GM12891 (cell line): Measurements from ENCODE around the gene NT5DC1. TPM values are rescaled to one million over a fixed set of nuclear protein-coding genes. Genes with fewer than 3 reads are reported as not detected.

ENCODE experiments used
- DNase-seq: peaks from one replicate; pipeline ENCODE4 v3.0.0; 2011; ENCODE audit warnings: low spot score; ENCODE audit not compliant: insufficient read length
- FAIRE-seq: peaks from 2 replicates; lab custom pipeline; 2011; peaks lifted over from hg19 to GRCh38; lab: Jason Lieb, UNC
- PAX5 ChIP-seq: IDR thresholded peaks from 2 replicates; pipeline ENCODE4 v1.6.1; 2011; ENCODE audit warnings: low read length, moderate library complexity, mild to moderate bottlenecking; ENCODE audit not compliant: insufficient read depth, severe bottlenecking
- POLR2A ChIP-seq: IDR thresholded peaks from 2 replicates; pipeline ENCODE4 v1.6.1; 2011; ENCODE audit warnings: low read depth, low read length, control low read depth
- POLR2AphosphoS5 ChIP-seq: IDR thresholded peaks from 2 replicates; pipeline ENCODE4 v1.6.1; 2011; ENCODE audit warnings: low read depth, low read length, control low read depth
- POU2F2 ChIP-seq: IDR thresholded peaks from 2 replicates; pipeline ENCODE4 v1.6.1; 2011; ENCODE audit warnings: low read depth, mild to moderate bottlenecking, control low read depth, low read length, moderate library complexity
- SPI1 ChIP-seq: IDR thresholded peaks from 2 replicates; pipeline ENCODE4 v1.6.1; 2011; ENCODE audit warnings: low read depth, low read length, control low read depth
- TAF1 ChIP-seq: IDR thresholded peaks from 2 replicates; pipeline ENCODE4 v1.6.1; 2011; ENCODE audit warnings: low read depth, low read length, control low read depth
- polyA plus RNA-seq: library from polyadenylated mRNA; unstranded; fragments of >200 nt; gene quantifications from one replicate; pipeline ENCODE4 v1.2.1, GENCODE V29; 2012; ENCODE audit warnings: low read depth, missing spikeins, inconsistent platforms; ENCODE audit not compliant: missing spikeins

Gene NT5DC1
- polyA plus RNA-seq = 68.8 TPM

- DNase-seq = peak; percentile 79
- TF ChIP-seq POLR2A = peak; percentile 87; the same call in 1 of the 2 replicates
- peak; percentile 82 for TF ChIP-seq POLR2AphosphoS5
- TF ChIP-seq TAF1 = peak; percentile 67
- no peak for TF ChIP-seq PAX5
- no peak for TF ChIP-seq POU2F2
- FAIRE-seq = peak; percentile 99
Observed at GRCh38 chr6:116100419-116101301, at the start of gene NT5DC1. NT5DC1 (plus strand) TSS chr6:116100853; CDS start chr6:116100931, 78 bp downstream.

- DNase-seq = no peak
- FAIRE-seq = no peak
- TF ChIP-seq TAF1 = no peak
- TF ChIP-seq POU2F2 = no peak
- no peak for TF ChIP-seq SPI1
- no peak for TF ChIP-seq POLR2A
- no peak for TF ChIP-seq POLR2AphosphoS5
- no peak for TF ChIP-seq PAX5
Observed at GRCh38 chr6:116051244-116051643, 49.4 kb upstream of the NT5DC1 start.

- FAIRE-seq (no peak), DNase-seq (no peak)
- TF ChIP-seq POLR2A (no peak), PAX5 (no peak), SPI1 (no peak), POLR2AphosphoS5 (no peak), POU2F2 (no peak)
Observed at GRCh38 chr6:116055513-116055912, 45.1 kb upstream of the NT5DC1 start.

- DNase-seq = no peak
- no peak for FAIRE-seq
- no peak for TF ChIP-seq PAX5
- no peak for TF ChIP-seq TAF1
- TF ChIP-seq SPI1 = no peak
- TF ChIP-seq POU2F2 = no peak
- no peak for TF ChIP-seq POLR2A
- TF ChIP-seq POLR2AphosphoS5 = no peak
Observed at GRCh38 chr6:116057766-116058165, 42.9 kb upstream of the NT5DC1 start.

- TF ChIP-seq POLR2A = no peak
- TF ChIP-seq SPI1 = 0 out of 2 replicates have a peak, but pooled peaks have one; percentile 12
- peak; percentile 84 for FAIRE-seq
- DNase-seq = no peak
Observed at GRCh38 chr6:116059713-116060571, 40.7 kb upstream of the NT5DC1 start.

GRCh38 chr6:116060572-116061283 lies 39.9 kb upstream of the NT5DC1 start, which contains the start of gene FRK:
FRK (minus strand) TSS chr6:116060891; CDS start chr6:116060311, 580 bp downstream.
- FAIRE-seq (no peak), DNase-seq (no peak)
- no peak for TF ChIP-seq POU2F2
- TF ChIP-seq PAX5 = no peak
- no peak for TF ChIP-seq SPI1
- TF ChIP-seq POLR2A = no peak
- TF ChIP-seq POLR2AphosphoS5 = no peak
- TF ChIP-seq TAF1 = no peak

GRCh38 chr6:116062496-116062895 lies 38.2 kb upstream of the NT5DC1 start:
- DNase-seq (no peak), FAIRE-seq (no peak)
- TF ChIP-seq POU2F2 (no peak), SPI1 (no peak)

- no peak for DNase-seq
- no peak for TF ChIP-seq TAF1
- TF ChIP-seq POLR2A = no peak
- TF ChIP-seq PAX5 = no peak
- no peak for TF ChIP-seq SPI1
- no peak for TF ChIP-seq POU2F2
- TF ChIP-seq POLR2AphosphoS5 = no peak
- FAIRE-seq = no peak
Observed at GRCh38 chr6:116064666-116065065, 36.0 kb upstream of the NT5DC1 start.

- FAIRE-seq = peak; percentile 66
- DNase-seq = no peak
- TF ChIP-seq PAX5 = no peak
- TF ChIP-seq POLR2AphosphoS5 = no peak
- no peak for TF ChIP-seq SPI1
- no peak for TF ChIP-seq TAF1
- TF ChIP-seq POLR2A = no peak
- TF ChIP-seq POU2F2 = no peak
Observed at GRCh38 chr6:116066789-116067188, 33.9 kb upstream of the NT5DC1 start.
